Thyroid gland (tissue), 4 donors: ENCODE measurements around the gene BMPR1B.

Source experiments
- CTCF ChIP-seq, 6 experiments: fragments of 200-600 bp in 3 of 6; fragments of 450-650 bp in 3 of 6; sonication (generic) in 3 of 6; IDR thresholded peaks; one replicate each; pipeline ENCODE4 v1.5.1; 2016 to 2019; ENCODE audit warnings: antibody characterized with exemption in 6 of 6, mild to moderate bottlenecking in 2 of 6, inconsistent platforms in 1 of 6, moderate library complexity in 1 of 6
- POLR2A ChIP-seq, 2 donors: fragments of 450-650 bp; IDR thresholded peaks; one replicate each; pipeline ENCODE4 v1.6.1; 2017; ENCODE audit warnings: antibody characterized with exemption in 2 of 2, mild to moderate bottlenecking in 2 of 2, moderate library complexity in 1 of 2

GRCh38 chr4:94918543-94918942 is 160.8 kb downstream of the BMPR1B start:
- TF ChIP-seq POLR2A (IDR thresholded peaks at IDR 0.05): no peak
- TF ChIP-seq CTCF (IDR thresholded peaks at IDR 0.05): no peak
